22Rv1 (cell line): ENCODE results near the gene LLGL1.

ENCODE experiments used
- H3K27ac ChIP-seq: fragments of 450-650 bp; 2 replicates; pipeline ENCODE4 v1.5.1; 2017
- CTCF ChIP-seq: fragments of 450-650 bp; IDR thresholded peaks from 2 replicates; pipeline ENCODE4 v1.5.1; 2017; ENCODE audit warnings: mild to moderate bottlenecking
- ZFX ChIP-seq: fragments of 450-650 bp; IDR thresholded peaks from 2 replicates; pipeline ENCODE4 v1.6.1; 2017; ENCODE audit warnings: antibody characterized with exemption, borderline replicate concordance

Gene LLGL1

DNA sequence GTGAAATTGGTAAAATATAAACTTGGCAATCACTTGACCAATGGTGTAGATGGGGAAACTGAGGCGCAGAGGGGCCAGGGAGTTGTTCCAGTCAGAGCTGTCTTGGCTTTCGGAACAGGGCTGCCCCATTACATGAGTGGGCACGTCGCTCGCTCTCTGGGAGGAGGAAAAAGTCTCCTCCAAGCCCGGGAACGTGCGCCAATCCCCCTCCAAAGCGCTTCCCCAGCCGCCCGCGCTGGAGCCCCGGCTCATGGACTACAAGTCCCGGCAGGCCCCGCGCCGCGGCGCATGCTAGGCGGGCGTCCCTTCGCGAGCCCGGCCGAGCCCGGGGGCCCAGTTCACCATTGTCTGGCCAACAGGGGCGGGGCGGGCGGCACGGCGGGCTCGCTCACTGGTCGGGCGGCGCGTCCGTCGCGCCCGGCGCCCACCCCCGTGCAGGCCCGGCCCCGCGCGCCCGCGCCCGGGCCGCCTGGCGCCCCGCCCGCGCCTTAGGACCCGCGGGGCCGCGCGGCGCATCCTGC, at the start of gene LLGL1:
TSS of gene LLGL1 (plus strand) at position 515 of the 521 bp plus-strand sequence. CDS start 48 bp downstream, outside the sequence.
- TF ChIP-seq CTCF (no peak), ZFX (no peak)
- no peak within 1 kb of the TSS for H3K27ac ChIP-seq

GRCh38 chr17:18176176-18176575, 49.3 kb upstream of the LLGL1 start:
- no peak overlapping the region for H3K27ac ChIP-seq
- TF ChIP-seq ZFX (no peak), CTCF (no peak)

DNA sequence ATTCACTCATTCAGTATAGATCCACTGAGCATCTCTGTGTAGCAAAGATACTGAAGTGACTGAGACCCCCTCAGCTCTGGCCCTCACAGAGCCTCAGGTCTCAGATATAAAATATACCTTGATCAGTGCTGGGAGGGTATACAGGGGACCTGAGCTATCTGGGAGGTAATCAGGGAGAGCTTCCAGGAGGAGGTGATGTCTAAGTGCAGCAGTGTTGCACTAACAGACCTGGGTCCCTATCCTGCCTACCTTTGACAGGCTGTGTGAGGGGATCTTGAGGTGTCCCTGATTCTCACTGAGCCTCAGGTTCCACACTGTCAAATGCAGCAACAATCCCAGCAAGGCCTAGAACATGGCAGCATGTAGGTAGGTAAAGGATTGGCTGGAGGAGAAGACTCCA, 48.3 kb upstream of the LLGL1 start:
- TF ChIP-seq CTCF (no peak), ZFX (no peak)
- no peak overlapping the region for H3K27ac ChIP-seq

- TF ChIP-seq ZFX = no peak
- no peak overlapping the region for H3K27ac ChIP-seq
These were observed 47.7 kb upstream of the LLGL1 start for GRCh38 chr17:18177722-18178121.

DNA sequence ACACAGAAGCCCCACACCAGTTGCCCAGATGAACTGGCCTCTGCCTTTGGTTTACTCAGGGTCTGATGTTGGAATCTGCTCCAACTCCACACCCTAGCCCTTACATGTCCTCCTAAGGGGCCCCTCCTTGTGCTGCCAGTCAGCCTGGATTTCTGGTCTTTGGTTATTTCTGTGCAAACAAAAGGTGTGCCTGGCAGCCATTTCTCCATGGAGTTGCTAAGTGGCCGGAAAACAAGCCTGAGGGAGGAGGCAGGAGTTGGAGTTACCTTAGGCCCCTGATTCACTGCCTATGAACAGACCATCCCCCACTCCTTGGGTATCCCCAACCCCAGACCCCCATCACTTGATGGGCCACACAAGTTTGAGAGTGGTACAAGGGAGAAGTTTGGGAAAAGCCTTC, 46.2 kb upstream of the LLGL1 start:
- no peak for TF ChIP-seq CTCF
- no peak for TF ChIP-seq ZFX
- H3K27ac ChIP-seq = no peak overlapping the region

DNA sequence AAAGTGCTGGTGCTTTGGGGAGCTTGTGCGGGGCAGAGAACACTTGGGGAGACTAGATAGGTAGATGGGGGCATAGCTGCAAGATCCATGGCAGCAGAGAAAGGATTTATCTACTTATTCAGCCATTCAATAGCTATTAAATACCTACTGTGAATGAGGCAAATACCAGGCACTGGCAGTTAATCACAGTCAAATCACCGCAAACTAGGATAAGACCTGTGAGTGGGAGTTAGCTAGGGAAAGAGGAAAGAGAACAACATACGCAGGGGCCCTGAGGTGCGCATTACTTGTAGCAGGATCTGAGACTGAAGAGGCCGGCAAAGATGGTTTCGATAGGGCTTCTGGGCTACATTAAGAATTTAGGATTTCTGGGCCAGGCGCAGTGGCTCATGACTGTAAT, 45.6 kb upstream of the LLGL1 start:
- no peak overlapping the region for H3K27ac ChIP-seq
- TF ChIP-seq ZFX (no peak), CTCF (no peak)

DNA sequence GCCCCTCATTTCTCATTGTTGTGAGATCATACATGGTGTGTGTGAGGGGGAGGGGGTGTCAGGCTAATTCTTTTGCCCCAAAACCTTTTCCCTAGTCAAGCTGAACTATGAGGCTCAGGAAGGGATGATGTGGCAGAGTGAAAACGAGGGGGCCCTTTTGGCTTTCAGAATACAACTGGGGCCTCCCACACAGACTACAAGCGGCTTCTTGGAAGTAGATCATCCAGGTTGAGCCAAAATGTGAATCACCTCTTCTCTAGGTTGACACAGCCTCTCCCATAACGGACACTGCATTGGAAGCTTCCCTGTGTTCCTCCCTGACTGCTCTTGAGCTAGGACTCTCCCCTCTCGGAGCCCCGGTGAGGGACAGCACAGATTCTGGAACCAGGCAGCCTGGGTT, 44.1 kb upstream of the LLGL1 start:
- TF ChIP-seq ZFX (no peak), CTCF (no peak)
- peak overlapping the region; percentile 97 for H3K27ac ChIP-seq
